Measurements from ENCODE around the gene SLC15A4.
A peak's percentile ranks its signal among the peaks of the same experiment; 100 is the strongest.
"Not testable (repeated sequence)": the region's sequence is repeated elsewhere in the genome, so short reads cannot be mapped to it uniquely, and the experiment has no call there.

The SLC15A4 gene

DNA sequence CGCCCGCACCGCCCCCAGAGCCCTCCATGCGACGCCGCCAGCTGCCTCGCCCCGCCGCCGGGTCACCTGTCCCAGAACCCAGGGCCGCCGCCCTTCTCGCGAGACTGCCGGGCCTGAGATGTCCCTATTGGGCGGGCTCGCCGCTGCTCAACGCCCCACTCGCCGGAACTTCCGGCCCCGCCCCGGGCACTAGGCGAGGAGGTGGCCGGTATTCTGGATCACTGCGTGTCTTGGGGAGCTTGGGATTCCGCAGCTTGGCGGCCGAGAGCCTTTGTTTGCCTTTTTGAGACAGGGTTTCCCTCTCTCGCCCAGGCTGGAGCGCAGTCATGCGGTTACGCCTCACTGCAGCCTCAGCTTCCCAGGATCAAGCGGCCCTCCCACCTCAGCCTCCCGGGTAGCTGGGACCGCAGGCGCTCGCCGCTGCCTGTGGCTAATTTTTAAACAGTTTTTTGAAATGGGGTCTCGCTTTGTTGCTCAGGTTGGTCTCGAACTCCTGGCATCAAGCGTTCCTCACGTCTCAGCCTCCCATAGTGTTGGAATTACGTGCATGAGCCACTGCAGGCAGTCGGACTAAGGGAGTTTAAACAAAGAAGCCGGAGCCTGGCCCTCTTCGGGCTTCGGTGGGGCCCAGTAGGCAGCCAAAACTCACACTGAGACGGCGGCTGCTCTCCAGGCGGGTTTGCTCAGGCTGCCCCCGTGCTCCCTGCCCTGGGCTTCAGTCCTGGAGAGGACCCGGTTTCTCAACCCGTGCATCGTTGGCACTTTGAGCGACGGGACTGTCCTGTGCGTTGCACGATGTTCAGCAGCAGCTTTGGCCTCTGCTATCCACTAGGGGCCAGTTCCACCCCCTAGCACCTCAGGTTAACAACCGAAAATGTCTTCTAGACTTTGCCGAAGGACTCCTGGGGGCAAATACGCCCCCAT lies at the start of gene SLC15A4:
Gene SLC15A4, minus strand, starts transcription at position 43 of the 924 bp plus-strand sequence. Its CDS starts 15 bp downstream, at position 28.
- DNase-seq (ENCODE audit: low spot score) = peak; percentile 93

DNA sequence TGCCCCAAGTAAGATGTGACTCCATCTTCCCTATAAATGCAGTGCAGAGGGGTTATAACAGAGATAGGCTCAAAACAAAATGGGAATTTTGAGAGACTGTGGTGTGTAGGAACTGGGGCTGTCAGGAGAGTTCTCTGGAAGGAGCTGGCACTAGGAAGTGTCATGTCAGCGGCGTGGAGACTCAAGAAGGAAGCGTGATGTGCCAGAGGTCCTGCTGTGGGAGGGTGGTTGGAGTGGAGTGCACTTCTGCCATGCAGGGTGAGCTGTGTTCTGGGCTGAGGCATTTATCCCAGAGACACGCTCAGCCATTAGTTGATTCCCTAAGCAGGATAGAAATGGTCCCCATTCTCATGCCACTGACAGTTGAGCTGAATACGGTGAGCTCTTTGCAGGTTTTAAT lies 48.5 kb upstream of the SLC15A4 start:
- no peak for DNase-seq (ENCODE audit: low spot score)

- DNase-seq (ENCODE audit: low spot score) = no peak
These were observed 47.7 kb upstream of the SLC15A4 start for GRCh38 chr12:128871516-128871892.

- no peak for DNase-seq (ENCODE audit: low spot score)
These were observed 43.7 kb upstream of the SLC15A4 start for GRCh38 chr12:128867466-128867865.

GRCh38 chr12:128864516-128865186 lies 40.9 kb upstream of the SLC15A4 start:
- DNase-seq (ENCODE audit: low spot score) = no peak

DNA sequence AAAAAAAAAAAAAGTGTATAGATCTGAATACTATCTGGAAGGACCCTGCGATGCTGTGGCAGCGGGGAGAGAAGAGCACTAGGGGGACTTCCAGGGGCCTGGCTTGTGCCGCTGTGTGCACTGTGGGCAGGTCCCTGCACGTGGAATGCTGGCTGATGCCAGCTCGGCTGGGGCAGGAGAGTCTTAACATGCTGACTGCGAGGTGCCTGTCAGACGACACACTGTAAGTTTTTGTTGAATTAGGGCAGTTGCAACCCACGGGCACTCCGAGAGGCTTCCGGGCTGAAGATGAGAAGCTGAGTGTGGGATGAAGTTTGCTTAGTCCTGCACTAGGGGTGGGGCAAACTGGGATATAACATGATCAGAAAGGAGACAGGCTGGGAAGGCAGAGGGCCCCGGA lies 40.2 kb upstream of the SLC15A4 start:
- DNase-seq (ENCODE audit: low spot score) = no peak

- no peak for DNase-seq (ENCODE audit: low spot score)
These were observed 37.7 kb upstream of the SLC15A4 start for GRCh38 chr12:128861226-128862016.

- no peak for DNase-seq (ENCODE audit: low spot score)
These were observed 35.6 kb upstream of the SLC15A4 start for GRCh38 chr12:128859311-128859710.

- DNase-seq (ENCODE audit: low spot score) = no peak
These were observed 33.5 kb upstream of the SLC15A4 start for GRCh38 chr12:128857133-128857763.

DNA sequence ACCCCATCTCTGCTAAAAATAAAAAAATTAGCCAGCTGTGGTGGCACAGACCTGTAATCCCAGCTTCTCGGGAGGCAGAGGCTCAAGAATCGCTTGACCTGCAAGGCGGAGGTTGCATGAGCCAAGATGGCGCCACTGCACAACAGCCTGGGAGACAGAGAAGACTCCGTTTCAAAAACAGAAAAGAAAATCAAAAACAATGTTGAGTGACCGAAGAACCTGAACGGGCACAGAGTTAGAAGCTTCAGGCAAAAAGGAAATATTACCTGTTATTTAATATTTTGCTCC lies 33.0 kb upstream of the SLC15A4 start:
- DNase-seq (ENCODE audit: low spot score) = no peak

GRCh38 chr12:128856035-128856790 lies 32.5 kb upstream of the SLC15A4 start:
- DNase-seq (ENCODE audit: low spot score) = no peak

DNA sequence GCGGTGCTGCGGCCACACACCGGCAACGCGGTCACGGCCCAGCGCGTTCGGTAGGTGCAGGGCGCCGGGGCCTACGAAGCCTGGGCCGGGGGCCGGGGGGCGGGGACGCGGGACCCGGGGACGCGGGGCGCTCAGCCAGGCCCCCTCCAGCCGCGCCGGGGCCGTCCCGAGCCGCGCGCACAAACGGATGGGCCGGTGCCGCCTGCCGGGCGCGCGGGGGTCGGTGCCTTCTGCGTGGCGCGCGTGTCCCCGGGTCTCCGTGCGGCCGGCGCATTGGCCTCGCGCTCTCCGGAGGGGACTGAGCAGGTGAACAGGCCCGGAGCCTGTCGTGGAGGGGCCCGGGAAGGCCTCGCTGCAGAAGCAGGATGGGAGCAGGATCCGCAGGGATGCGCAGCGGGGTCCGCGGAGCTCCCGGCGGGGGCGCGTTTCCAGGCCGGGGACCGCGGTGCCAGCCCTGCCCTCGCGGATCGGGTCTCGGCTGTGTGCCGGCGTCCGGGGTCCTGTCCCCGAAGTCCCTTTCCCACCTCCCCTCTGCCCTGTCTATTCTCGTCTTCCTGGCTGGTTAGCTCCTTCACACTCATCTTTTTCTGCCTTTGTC lies 29.9 kb upstream of the SLC15A4 start:
- DNase-seq (ENCODE audit: low spot score) = no peak

- no peak for DNase-seq (ENCODE audit: low spot score)
These were observed 29.3 kb upstream of the SLC15A4 start, which contains the start of gene GLT1D1 for GRCh38 chr12:128852885-128853599. Gene GLT1D1, plus strand, starts transcription at chr12:128853478. Its CDS starts 104 bp downstream, at chr12:128853582.

- no peak for DNase-seq (ENCODE audit: low spot score)
These were observed 28.4 kb upstream of the SLC15A4 start for GRCh38 chr12:128852026-128852698.

DNA sequence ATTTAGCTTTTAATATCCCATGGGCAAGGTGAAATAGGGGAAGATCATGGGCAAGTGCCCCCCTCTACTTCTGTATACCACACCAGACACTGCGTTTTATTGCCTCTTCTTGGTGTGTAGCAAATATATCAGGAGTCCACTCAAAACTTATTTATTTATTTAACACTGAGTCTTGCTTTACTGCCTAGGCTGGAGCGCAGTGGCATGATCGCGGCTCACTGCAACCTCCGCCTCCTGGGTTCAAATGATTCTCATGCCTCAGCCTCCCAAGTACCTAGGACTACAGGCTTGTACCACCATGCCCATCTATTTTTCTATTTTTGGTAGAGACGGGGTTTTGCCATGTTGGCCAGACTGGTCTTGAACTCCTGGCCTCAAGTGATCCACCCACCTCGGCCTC lies 27.7 kb upstream of the SLC15A4 start:
- DNase-seq (ENCODE audit: low spot score) = not testable (repeated sequence)

GRCh38 chr12:128850400-128850799 lies 26.6 kb upstream of the SLC15A4 start:
- DNase-seq (ENCODE audit: low spot score) = no peak

GRCh38 chr12:128849806-128850205 lies 26.0 kb upstream of the SLC15A4 start:
- DNase-seq (ENCODE audit: low spot score) = not testable (repeated sequence)

DNA sequence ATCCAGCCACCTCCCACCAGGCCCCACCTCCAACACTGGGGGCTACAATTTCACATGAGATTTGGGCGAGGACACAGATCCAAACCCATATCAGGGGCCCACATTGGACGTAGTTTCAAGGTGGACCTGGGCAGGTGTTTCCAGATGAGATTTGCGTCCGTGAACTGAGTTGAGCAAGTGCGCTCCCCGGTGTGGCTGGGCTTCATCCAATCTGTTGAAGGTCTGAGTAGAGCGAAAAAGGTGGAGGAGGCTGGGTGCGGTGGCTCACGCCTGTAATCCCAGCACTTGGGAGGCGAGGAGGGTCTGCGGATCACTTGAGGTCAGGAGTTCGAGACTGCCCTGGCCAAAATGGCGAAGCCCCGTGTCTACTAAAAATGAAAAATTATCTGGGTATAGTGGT lies 24.6 kb upstream of the SLC15A4 start:
- DNase-seq (ENCODE audit: low spot score) = no peak

DNA sequence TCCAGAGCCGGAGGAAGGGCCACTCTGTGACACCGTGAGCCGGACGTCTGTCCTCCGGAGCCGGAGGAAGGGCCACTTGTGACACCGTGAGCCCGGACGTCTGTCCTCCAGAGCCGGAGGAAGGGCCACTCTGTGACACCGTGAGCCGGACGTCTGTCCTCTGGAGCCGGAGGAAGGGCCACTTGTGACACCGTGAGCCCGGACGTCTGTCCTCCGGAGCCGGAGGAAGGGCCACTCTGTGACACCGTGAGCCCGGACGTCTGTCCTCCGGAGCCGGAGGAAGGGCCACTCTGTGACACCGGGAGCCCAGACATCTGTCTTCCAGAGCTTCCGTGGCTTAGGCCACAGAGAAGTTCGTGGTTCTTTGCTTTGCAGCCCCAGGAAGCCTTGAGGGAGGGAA lies 22.9 kb upstream of the SLC15A4 start:
- DNase-seq (ENCODE audit: low spot score) = not testable (repeated sequence)

Data from CD4-positive, alpha-beta T cell treated with Interleukin-15 for 4 hours (primary cell).